ENCODE measurements around the gene AURKAIP1.

DNA sequence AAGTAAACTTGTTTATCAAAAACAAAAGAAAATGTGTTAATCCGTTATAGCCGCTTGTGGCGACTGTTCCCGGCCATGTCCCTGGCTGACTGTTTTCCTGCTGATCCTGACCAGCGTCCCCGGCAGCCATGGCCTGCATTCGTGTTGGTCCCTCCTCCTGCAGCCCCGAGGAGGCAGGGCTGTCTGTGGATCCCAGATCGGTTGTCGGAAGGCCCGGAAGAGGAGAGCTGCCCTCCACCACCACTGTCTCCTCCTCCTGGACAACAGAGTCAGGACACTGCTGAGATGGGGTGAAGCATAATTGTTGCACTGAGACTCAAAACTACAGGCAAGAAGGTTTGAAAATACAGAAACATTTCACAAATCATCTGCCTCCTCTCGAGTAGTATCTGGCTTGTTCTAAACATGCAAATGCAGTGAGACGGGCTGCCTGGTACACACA, 13.0 kb downstream of the AURKAIP1 start:
- TF ChIP-seq FOXM1 (IDR thresholded peaks at IDR 0.05; ENCODE audit: borderline replicate concordance): no peak
- TF ChIP-seq ELF4 (IDR thresholded peaks at IDR 0.05): no peak
- no peak for TF ChIP-seq TARDBP (IDR thresholded peaks at IDR 0.05)
- no peak for TF ChIP-seq FOXA1 (IDR thresholded peaks at IDR 0.05)
- no peak for TF ChIP-seq ZNF384 (IDR thresholded peaks at IDR 0.05)
- no peak for TF ChIP-seq L3MBTL2 (conservative IDR thresholded peaks at IDR 0.05)
- TF ChIP-seq SP1 (IDR thresholded peaks at IDR 0.05): no peak
- no peak for TF ChIP-seq ARNT (IDR thresholded peaks at IDR 0.05)
- no peak for TF ChIP-seq NFRKB (IDR thresholded peaks at IDR 0.05)
- TF ChIP-seq CTBP1 (IDR thresholded peaks at IDR 0.05; ENCODE audit: borderline replicate concordance): no peak

Data from HEK293T (cell line).